SU-DHL-6 (cell line): ENCODE data around the gene FKBP2.

Source experiments
- H2AFZ ChIP-seq: fragments of 200-600 bp; sonication (generic); 2 replicates; pipeline ENCODE4 v1.6.1; 2014; ENCODE audit warnings: low read depth, mild to moderate bottlenecking, moderate library complexity, mixed read lengths, antibody characterized with exemption, low read length; ENCODE audit not compliant: severe bottlenecking
- H3F3A ChIP-seq: fragments of 200-600 bp; shearing (Covaris generic); 2 replicates; pipeline ENCODE4 v1.6.0; 2016; ENCODE audit warnings: antibody characterized with exemption, mild to moderate bottlenecking; ENCODE audit not compliant: insufficient read depth
- H3K27ac ChIP-seq: fragments of 200-600 bp; sonication (generic); 2 replicates; pipeline ENCODE4 v1.5.1; 2016; ENCODE audit warnings: low read depth, mild to moderate bottlenecking, low read length, moderate library complexity, mixed read lengths
- H3K27me3 ChIP-seq: fragments of 200-600 bp; sonication (generic), shearing (Covaris generic); 2 replicates; pipeline ENCODE4 v1.6.0; 2014; ENCODE audit warnings: mild to moderate bottlenecking, low read length
- H3K36me3 ChIP-seq: fragments of 200-600 bp; sonication (generic); 2 replicates; pipeline ENCODE4 v1.6.1; 2014; ENCODE audit warnings: mild to moderate bottlenecking, low read length, mixed read lengths
- H3K4me2 ChIP-seq: fragments of 300-600, 200-600 bp; shearing (Covaris generic), sonication (generic); 2 replicates; pipeline ENCODE4 v1.6.0; 2014; ENCODE audit warnings: low read length, low read depth, mild to moderate bottlenecking; ENCODE audit not compliant: poor library complexity, severe bottlenecking
- H3K4me3 ChIP-seq: fragments of 200-600 bp; sonication (generic); 2 replicates; pipeline ENCODE4 v1.5.1; 2014; ENCODE audit warnings: antibody characterized with exemption, low read length, mild to moderate bottlenecking, mixed read lengths; ENCODE audit not compliant: insufficient read depth, poor library complexity, severe bottlenecking
- H3K79me2 ChIP-seq: fragments of 200-600 bp; sonication (generic); 2 replicates; pipeline ENCODE4 v1.6.1; 2014; ENCODE audit warnings: mild to moderate bottlenecking, low read length, moderate library complexity; ENCODE audit not compliant: insufficient read depth
- H3K9ac ChIP-seq: fragments of 200-600 bp; sonication (generic); 2 replicates; pipeline ENCODE4 v1.7.0; 2014; ENCODE audit warnings: mild to moderate bottlenecking, low read length
- H3K9me2 ChIP-seq: fragments of 200-600 bp; sonication (generic); replicated peaks from 2 replicates; pipeline ENCODE4 v1.6.1; 2014; ENCODE audit warnings: low read length; ENCODE audit not compliant: insufficient read depth
- H3K9me3 ChIP-seq: fragments of 200-600 bp; sonication (generic); 2 replicates; pipeline ENCODE4 v1.6.1; 2014; ENCODE audit warnings: low read length, mixed read lengths; ENCODE audit not compliant: insufficient read depth
- H4K20me1 ChIP-seq: fragments of 200-600 bp; sonication (generic); 2 replicates; pipeline ENCODE4 v1.6.1; 2014; ENCODE audit warnings: low read depth, mild to moderate bottlenecking, antibody characterized with exemption, low read length, moderate library complexity, mixed read lengths
- EZH2phosphoT487 ChIP-seq: fragments of 200-600 bp; sonication (generic), shearing (Covaris generic); conservative IDR thresholded peaks from 2 replicates; pipeline ENCODE4 v1.6.1; 2018; ENCODE audit warnings: mild to moderate bottlenecking, antibody characterized with exemption, low read length, moderate library complexity, mixed read lengths
- TF ChIP-seq, protein P1 (sequence below): fragments of 200-600 bp; sonication (generic); IDR thresholded peaks from one replicate; pipeline ENCODE4 v1.5.1; 2017; ENCODE audit warnings: antibody characterized with exemption, mild to moderate bottlenecking, low read length, moderate library complexity; ENCODE audit not compliant: insufficient read depth, poor library complexity, severe bottlenecking

The FKBP2 gene

DNA sequence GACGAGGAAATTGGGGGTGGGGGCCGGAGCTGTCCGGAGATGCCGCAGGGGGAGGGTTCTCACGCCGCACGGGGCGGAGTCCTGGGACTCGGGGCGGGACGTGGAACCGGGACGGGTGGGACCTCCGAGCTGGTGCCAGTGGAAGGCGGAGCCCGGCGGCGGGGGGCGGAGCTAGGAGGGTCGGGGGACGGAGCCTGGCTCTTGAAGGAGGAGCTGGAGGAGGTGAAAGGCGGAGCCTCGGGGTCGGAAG, 271 bp downstream of the FKBP2 start:
- Histone ChIP-seq H4K20me1 (no peaks in the 10 kb centered on the region), H3K9me3 (no peaks in the 10 kb centered on the region), H3K27me3 (no peaks in the 10 kb centered on the region), H3K9me2 (no peaks in the 10 kb centered on the region), H2AFZ (no peak overlapping the region), H3K79me2 (peaks cover 21% of the 10 kb centered on the region), H3F3A (peaks cover 54% of the 10 kb centered on the region), H3K4me2 (peak overlapping the region; percentile 61), H3K36me3 (no peaks in the 10 kb centered on the region), H3K9ac (peak overlapping the region; percentile 72), H3K27ac (peak overlapping the region; percentile 86), H3K4me3 (peak overlapping the region; percentile 61)
- TF ChIP-seq, protein P1, sequence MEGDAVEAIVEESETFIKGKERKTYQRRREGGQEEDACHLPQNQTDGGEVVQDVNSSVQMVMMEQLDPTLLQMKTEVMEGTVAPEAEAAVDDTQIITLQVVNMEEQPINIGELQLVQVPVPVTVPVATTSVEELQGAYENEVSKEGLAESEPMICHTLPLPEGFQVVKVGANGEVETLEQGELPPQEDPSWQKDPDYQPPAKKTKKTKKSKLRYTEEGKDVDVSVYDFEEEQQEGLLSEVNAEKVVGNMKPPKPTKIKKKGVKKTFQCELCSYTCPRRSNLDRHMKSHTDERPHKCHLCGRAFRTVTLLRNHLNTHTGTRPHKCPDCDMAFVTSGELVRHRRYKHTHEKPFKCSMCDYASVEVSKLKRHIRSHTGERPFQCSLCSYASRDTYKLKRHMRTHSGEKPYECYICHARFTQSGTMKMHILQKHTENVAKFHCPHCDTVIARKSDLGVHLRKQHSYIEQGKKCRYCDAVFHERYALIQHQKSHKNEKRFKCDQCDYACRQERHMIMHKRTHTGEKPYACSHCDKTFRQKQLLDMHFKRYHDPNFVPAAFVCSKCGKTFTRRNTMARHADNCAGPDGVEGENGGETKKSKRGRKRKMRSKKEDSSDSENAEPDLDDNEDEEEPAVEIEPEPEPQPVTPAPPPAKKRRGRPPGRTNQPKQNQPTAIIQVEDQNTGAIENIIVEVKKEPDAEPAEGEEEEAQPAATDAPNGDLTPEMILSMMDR, result no peak
- no peak for TF ChIP-seq EZH2phosphoT487

DNA sequence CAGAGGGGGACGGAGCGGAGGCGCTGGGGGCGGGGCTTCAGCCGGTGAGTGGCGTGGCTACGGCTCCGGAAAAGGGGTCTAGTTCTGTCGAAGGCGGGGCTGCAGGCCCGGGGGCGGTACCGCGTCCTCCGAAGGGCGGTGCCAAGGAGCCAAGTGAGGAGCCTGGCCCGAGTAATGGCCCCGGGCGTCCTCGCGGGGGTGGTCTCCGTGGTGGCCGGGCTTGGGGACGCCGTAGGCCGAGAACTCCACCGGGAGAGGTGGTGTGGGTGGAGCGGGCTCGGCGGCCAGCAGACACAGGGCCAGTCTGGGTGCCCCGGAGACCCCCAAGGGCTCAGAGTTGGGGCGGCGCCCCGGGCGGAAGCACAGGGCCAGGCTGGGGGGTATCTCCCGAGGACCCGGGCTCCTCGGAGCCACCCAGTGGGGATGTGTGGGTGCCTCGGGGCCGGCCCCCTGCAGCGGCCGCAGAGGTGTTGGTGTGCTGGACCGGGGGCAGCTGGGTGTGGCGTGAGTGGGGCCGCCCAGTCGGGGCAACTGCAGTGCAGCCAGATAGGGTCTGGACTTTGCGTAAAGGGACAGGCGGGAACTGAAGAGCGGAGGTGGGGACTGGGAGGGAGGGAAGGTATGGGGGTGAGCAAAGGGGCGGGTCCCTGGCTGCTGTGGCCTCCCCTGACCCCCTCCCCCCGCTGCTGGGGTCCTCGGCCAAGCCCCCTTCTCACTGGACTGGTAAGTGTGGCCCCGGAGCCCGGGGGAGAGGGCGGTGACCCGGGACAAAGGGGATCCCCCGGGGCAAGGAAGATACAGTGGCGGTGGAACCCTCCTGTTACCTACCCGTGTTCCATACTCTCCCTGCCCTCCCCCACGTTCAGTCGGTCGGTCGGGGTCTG, 838 bp downstream of the FKBP2 start:
- H3K9me2 ChIP-seq, result no peaks in the 10 kb centered on the region
- no peak overlapping the region for H2AFZ ChIP-seq
- H3K9ac ChIP-seq, result peak overlapping the region; percentile 72
- no peaks in the 10 kb centered on the region for H3K36me3 ChIP-seq
- no peaks in the 10 kb centered on the region for H3K9me3 ChIP-seq
- TF ChIP-seq, protein P1, result no peak
- no peak for TF ChIP-seq EZH2phosphoT487
- peak overlapping the region; percentile 93 for H3K4me2 ChIP-seq
- peak overlapping the region; percentile 71 for H3K27ac ChIP-seq
- no peaks in the 10 kb centered on the region for H4K20me1 ChIP-seq
- H3K4me3 ChIP-seq, result peak overlapping the region; percentile 78
- peaks cover 22% of the 10 kb centered on the region for H3K79me2 ChIP-seq
- H3F3A ChIP-seq, result peaks cover 54% of the 10 kb centered on the region
- no peaks in the 10 kb centered on the region for H3K27me3 ChIP-seq

DNA sequence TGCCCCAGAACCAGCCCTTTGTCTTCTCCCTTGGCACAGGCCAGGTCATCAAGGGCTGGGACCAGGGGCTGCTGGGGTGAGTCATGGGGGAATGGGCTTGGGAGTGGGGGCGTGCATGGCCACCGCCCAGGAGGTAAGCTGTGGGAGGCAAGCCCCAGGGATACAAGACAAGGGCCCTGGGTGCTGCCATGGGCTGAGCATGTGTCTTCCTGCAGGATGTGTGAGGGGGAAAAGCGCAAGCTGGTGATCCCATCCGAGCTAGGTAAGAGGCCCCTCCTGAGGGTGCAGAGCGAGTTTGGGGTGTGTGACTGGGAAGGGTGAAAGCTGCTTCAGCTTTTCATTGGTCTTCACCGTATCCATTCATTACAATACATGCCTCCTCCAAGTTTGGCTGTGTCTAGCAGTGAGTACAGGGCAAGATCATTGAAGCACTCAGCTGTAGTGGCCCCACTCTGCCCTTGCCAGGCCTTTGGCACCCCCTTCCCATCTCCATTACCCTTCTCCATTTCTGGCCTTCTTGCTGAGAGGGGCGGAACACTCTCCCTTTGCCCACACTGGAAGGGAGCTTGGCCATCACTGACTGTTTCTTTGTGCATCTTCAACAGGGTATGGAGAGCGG, 2.5 kb downstream of the FKBP2 start:
- TF ChIP-seq EZH2phosphoT487, result no peak
- TF ChIP-seq, protein P1, result no peak
- no peak overlapping the region for H3K4me2 ChIP-seq
- peak overlapping the region; percentile 18; the same call in 1 of the 2 replicates for H3K27ac ChIP-seq
- H2AFZ ChIP-seq, result no peak overlapping the region
- no peaks in the 10 kb centered on the region for H3K9me2 ChIP-seq
- H3K9me3 ChIP-seq, result no peaks in the 10 kb centered on the region
- peaks cover 61% of the 10 kb centered on the region for H3F3A ChIP-seq
- H3K9ac ChIP-seq, result no peak overlapping the region
- H3K4me3 ChIP-seq, result no peak overlapping the region
- H4K20me1 ChIP-seq, result no peaks in the 10 kb centered on the region
- no peaks in the 10 kb centered on the region for H3K27me3 ChIP-seq
- H3K36me3 ChIP-seq, result no peaks in the 10 kb centered on the region
- peaks cover 22% of the 10 kb centered on the region for H3K79me2 ChIP-seq
